Measurements from ENCODE around the gene SLC1A1.

Gene SLC1A1

GRCh38 chr9:4575997-4576396, 85.7 kb downstream of the SLC1A1 start:
- peaks cover 31% of the 10 kb centered on the region for H3K4me1 Mint-ChIP-seq
- H3K27me3 Mint-ChIP-seq, result no peaks in the 10 kb centered on the region
- H3K36me3 Mint-ChIP-seq, result no peaks in the 10 kb centered on the region
- H3K9me3 Mint-ChIP-seq, result no peaks in the 10 kb centered on the region
- no peak overlapping the region for H3K4me3 Mint-ChIP-seq
- H3K27ac Mint-ChIP-seq, result no peak overlapping the region

GRCh38 chr9:4576448-4576847, 86.2 kb downstream of the SLC1A1 start:
- no peaks in the 10 kb centered on the region for H3K36me3 Mint-ChIP-seq
- peaks cover 31% of the 10 kb centered on the region for H3K4me1 Mint-ChIP-seq
- H3K4me3 Mint-ChIP-seq, result no peak overlapping the region
- no peak overlapping the region for H3K27ac Mint-ChIP-seq
- H3K9me3 Mint-ChIP-seq, result no peaks in the 10 kb centered on the region
- no peaks in the 10 kb centered on the region for H3K27me3 Mint-ChIP-seq

GRCh38 chr9:4579001-4579400, 88.7 kb downstream of the SLC1A1 start:
- H3K4me3 Mint-ChIP-seq, result no peak overlapping the region
- H3K27ac Mint-ChIP-seq, result no peak overlapping the region
- no peaks in the 10 kb centered on the region for H3K36me3 Mint-ChIP-seq
- H3K9me3 Mint-ChIP-seq, result no peaks in the 10 kb centered on the region
- H3K27me3 Mint-ChIP-seq, result no peaks in the 10 kb centered on the region
- H3K4me1 Mint-ChIP-seq, result peaks cover 11% of the 10 kb centered on the region

GRCh38 chr9:4581035-4581760, 90.9 kb downstream of the SLC1A1 start:
- Mint-ChIP-seq H3K4me3 (no peak overlapping the region), H3K27ac (no peak overlapping the region)

GRCh38 chr9:4581861-4582565, 91.7 kb downstream of the SLC1A1 start:
- H3K4me1 Mint-ChIP-seq, result no peaks in the 10 kb centered on the region
- no peak overlapping the region for H3K27ac Mint-ChIP-seq
- no peak overlapping the region for H3K4me3 Mint-ChIP-seq

More at GRCh38 chr9:4581035-4581760, 90.9 kb downstream of the SLC1A1 start:
- H3K9me3 Mint-ChIP-seq, result no peaks in the 10 kb centered on the region
- H3K36me3 Mint-ChIP-seq, result no peaks in the 10 kb centered on the region
- no peaks in the 10 kb centered on the region for H3K27me3 Mint-ChIP-seq
- no peaks in the 10 kb centered on the region for H3K4me1 Mint-ChIP-seq

GRCh38 chr9:4583001-4583400, 92.7 kb downstream of the SLC1A1 start:
- no peak overlapping the region for H3K4me3 Mint-ChIP-seq
- no peaks in the 10 kb centered on the region for H3K9me3 Mint-ChIP-seq

More at GRCh38 chr9:4581861-4582565, 91.7 kb downstream of the SLC1A1 start:
- H3K36me3 Mint-ChIP-seq, result no peaks in the 10 kb centered on the region
- H3K27me3 Mint-ChIP-seq, result no peaks in the 10 kb centered on the region
- no peaks in the 10 kb centered on the region for H3K9me3 Mint-ChIP-seq

GRCh38 chr9:4584636-4585035, 94.4 kb downstream of the SLC1A1 start:
- Mint-ChIP-seq H3K9me3 (no peaks in the 10 kb centered on the region), H3K36me3 (no peaks in the 10 kb centered on the region), H3K4me1 (peaks cover 2% of the 10 kb centered on the region), H3K27me3 (no peaks in the 10 kb centered on the region), H3K27ac (no peak overlapping the region), H3K4me3 (no peak overlapping the region)

More at GRCh38 chr9:4583001-4583400, 92.7 kb downstream of the SLC1A1 start:
- H3K27me3 Mint-ChIP-seq, result no peaks in the 10 kb centered on the region
- H3K4me1 Mint-ChIP-seq, result no peaks in the 10 kb centered on the region
- no peaks in the 10 kb centered on the region for H3K36me3 Mint-ChIP-seq
- H3K27ac Mint-ChIP-seq, result no peak overlapping the region

- H3K4me1 Mint-ChIP-seq, result peaks cover 3% of the 10 kb centered on the region
- no peaks in the 10 kb centered on the region for H3K9me3 Mint-ChIP-seq
- no peak overlapping the region for H3K4me3 Mint-ChIP-seq
- no peaks in the 10 kb centered on the region for H3K27me3 Mint-ChIP-seq
- H3K36me3 Mint-ChIP-seq, result no peaks in the 10 kb centered on the region
- H3K27ac Mint-ChIP-seq, result no peak overlapping the region
Observed at GRCh38 chr9:4585135-4585534, 94.9 kb downstream of the SLC1A1 start.

- H3K27me3 Mint-ChIP-seq, result no peaks in the 10 kb centered on the region
Observed at GRCh38 chr9:4588721-4589120, 98.5 kb downstream of the SLC1A1 start.

GRCh38 chr9:4590430-4591122, 100.3 kb downstream of the SLC1A1 start:
- no peak overlapping the region for H3K27ac Mint-ChIP-seq
- no peaks in the 10 kb centered on the region for H3K27me3 Mint-ChIP-seq
- no peak overlapping the region for H3K4me3 Mint-ChIP-seq
- H3K9me3 Mint-ChIP-seq, result no peaks in the 10 kb centered on the region
- H3K4me1 Mint-ChIP-seq, result peaks cover 14% of the 10 kb centered on the region
- no peaks in the 10 kb centered on the region for H3K36me3 Mint-ChIP-seq

More at GRCh38 chr9:4588721-4589120, 98.5 kb downstream of the SLC1A1 start:
- Mint-ChIP-seq H3K27ac (no peak overlapping the region), H3K4me1 (peaks cover 3% of the 10 kb centered on the region), H3K4me3 (no peak overlapping the region), H3K9me3 (no peaks in the 10 kb centered on the region), H3K36me3 (no peaks in the 10 kb centered on the region)

GRCh38 chr9:4591123-4591500, 100.8 kb downstream of the SLC1A1 start:
- Mint-ChIP-seq H3K27me3 (no peaks in the 10 kb centered on the region), H3K4me3 (no peak overlapping the region), H3K27ac (no peak overlapping the region), H3K9me3 (no peaks in the 10 kb centered on the region), H3K36me3 (no peaks in the 10 kb centered on the region), H3K4me1 (peaks cover 20% of the 10 kb centered on the region)

GRCh38 chr9:4592295-4592694, 102.0 kb downstream of the SLC1A1 start:
- Mint-ChIP-seq H3K4me1 (peaks cover 30% of the 10 kb centered on the region), H3K27me3 (no peaks in the 10 kb centered on the region), H3K36me3 (no peaks in the 10 kb centered on the region), H3K4me3 (no peak overlapping the region), H3K9me3 (no peaks in the 10 kb centered on the region), H3K27ac (no peak overlapping the region)

GRCh38 chr9:4592886-4593285, 102.6 kb downstream of the SLC1A1 start:
- H3K4me1 Mint-ChIP-seq, result peaks cover 36% of the 10 kb centered on the region
- H3K27ac Mint-ChIP-seq, result no peak overlapping the region
- H3K4me3 Mint-ChIP-seq, result no peak overlapping the region
- no peaks in the 10 kb centered on the region for H3K9me3 Mint-ChIP-seq
- no peaks in the 10 kb centered on the region for H3K36me3 Mint-ChIP-seq
- no peaks in the 10 kb centered on the region for H3K27me3 Mint-ChIP-seq

GRCh38 chr9:4594545-4594944, 104.3 kb downstream of the SLC1A1 start:
- Mint-ChIP-seq H3K4me3 (no peak overlapping the region), H3K27me3 (no peaks in the 10 kb centered on the region), H3K9me3 (no peaks in the 10 kb centered on the region), H3K27ac (no peak overlapping the region), H3K36me3 (no peaks in the 10 kb centered on the region), H3K4me1 (peaks cover 38% of the 10 kb centered on the region)

- Mint-ChIP-seq H3K9me3 (no peaks in the 10 kb centered on the region), H3K36me3 (no peaks in the 10 kb centered on the region), H3K27me3 (no peaks in the 10 kb centered on the region), H3K27ac (peak overlapping the region; percentile 24), H3K4me3 (no peak overlapping the region), H3K4me1 (peaks cover 40% of the 10 kb centered on the region)
Observed at GRCh38 chr9:4594994-4595393, 104.7 kb downstream of the SLC1A1 start.
